OCI-LY3 (cell line): ENCODE results near the gene XPOT.

Experiments
- H2AFZ ChIP-seq: fragments of 200-600, 300-600 bp; shearing (Covaris generic); 2 replicates; pipeline ENCODE4 v1.6.0; 2014; ENCODE audit warnings: antibody characterized with exemption, low read depth, low read length
- H3K27ac ChIP-seq: fragments of 200-600, 300-600 bp; sonication (generic); 2 replicates; pipeline ENCODE4 v1.5.1; 2014; ENCODE audit warnings: mild to moderate bottlenecking, low read length, moderate library complexity, mixed read lengths
- H3K27me3 ChIP-seq: fragments of 200-600, 300-600 bp; sonication (generic); 2 replicates; pipeline ENCODE4 v1.6.1; 2014; ENCODE audit warnings: low read depth, low read length, mixed read lengths
- H3K36me3 ChIP-seq: fragments of 200-600, 300-600 bp; sonication (generic); replicated peaks from 2 replicates; pipeline ENCODE3; 2014; ENCODE audit warnings: low read depth, low read length, mixed read lengths
- H3K4me1 ChIP-seq: fragments of 300-600, 200-600 bp; sonication (generic); 2 replicates; pipeline ENCODE4 v1.6.1; 2014; ENCODE audit warnings: low read length, mixed read lengths
- H3K4me2 ChIP-seq: fragments of 200-600, 300-600 bp; sonication (generic); 2 replicates; pipeline ENCODE4 v1.6.1; 2014; ENCODE audit warnings: low read length, mixed read lengths
- H3K4me3 ChIP-seq: fragments of 300-600, 200-600 bp; sonication (generic); 2 replicates; pipeline ENCODE4 v1.5.1; 2014; ENCODE audit warnings: antibody characterized with exemption, mild to moderate bottlenecking, low read length, moderate library complexity
- H3K79me2 ChIP-seq: fragments of 300-600, 200-600 bp; shearing (Covaris generic); 2 replicates; pipeline ENCODE4 v1.6.1; 2014; ENCODE audit warnings: mild to moderate bottlenecking, low read length, mixed read lengths
- H3K9ac ChIP-seq: fragments of 300-600, 200-600 bp; shearing (Covaris generic); 2 replicates; pipeline ENCODE4 v1.6.0; 2014; ENCODE audit warnings: mild to moderate bottlenecking, low read length, moderate library complexity
- H3K9me3 ChIP-seq: fragments of 200-600, 300-600 bp; shearing (Covaris generic); 2 replicates; pipeline ENCODE4 v1.6.1; 2014; ENCODE audit warnings: low read length, mixed read lengths; ENCODE audit not compliant: insufficient read depth
- H4K20me1 ChIP-seq: fragments of 200-600, 300-600 bp; sonication (generic); 2 replicates; pipeline ENCODE4 v1.6.1; 2016; ENCODE audit warnings: low read length, mixed read lengths; ENCODE audit not compliant: insufficient read depth
- CTCF ChIP-seq: fragments of 200-600, 300-600 bp; sonication (generic); IDR thresholded peaks from 2 replicates; pipeline ENCODE4 v1.5.1; 2014; ENCODE audit warnings: antibody characterized with exemption, low read length, low read depth
- EZH2phosphoT487 ChIP-seq: fragments of 200-600 bp; shearing (Covaris generic); IDR thresholded peaks from 2 replicates; pipeline ENCODE4 v1.6.1; 2018; ENCODE audit warnings: antibody characterized with exemption, mixed run types, low read depth

XPOT gene

GRCh38 chr12:64383675-64384074, 20.5 kb upstream of the XPOT start:
- H3K36me3 ChIP-seq: no peaks in the 10 kb centered on the region
- no peaks in the 10 kb centered on the region for H4K20me1 ChIP-seq
- 0 out of 2 replicates have a peak, but pooled peaks cover 3% of the 10 kb centered on the region for H3K9me3 ChIP-seq
- H3K79me2 ChIP-seq: no peaks in the 10 kb centered on the region
- no peak overlapping the region for H3K27ac ChIP-seq
- H3K4me3 ChIP-seq: no peak overlapping the region
- H3K27me3 ChIP-seq: no peaks in the 10 kb centered on the region
- 0 out of 2 replicates have a peak overlapping the region, but pooled peaks have one; percentile 21 for H2AFZ ChIP-seq
- H3K4me2 ChIP-seq: no peak overlapping the region
- no peak for TF ChIP-seq EZH2phosphoT487
- no peak for TF ChIP-seq CTCF
- no peaks in the 10 kb centered on the region for H3K4me1 ChIP-seq
- no peak overlapping the region for H3K9ac ChIP-seq

- Histone ChIP-seq H3K79me2 (no peaks in the 10 kb centered on the region), H3K9ac (no peak overlapping the region), H4K20me1 (no peaks in the 10 kb centered on the region), H3K27ac (no peak overlapping the region), H3K4me2 (no peak overlapping the region), H3K36me3 (no peaks in the 10 kb centered on the region), H3K9me3 (0 out of 2 replicates have a peak, but pooled peaks cover 3% of the 10 kb centered on the region), H3K4me3 (no peak overlapping the region), H3K27me3 (no peaks in the 10 kb centered on the region), H2AFZ (no peak overlapping the region), H3K4me1 (no peaks in the 10 kb centered on the region)
- TF ChIP-seq CTCF: no peak
- TF ChIP-seq EZH2phosphoT487: no peak
Observed at GRCh38 chr12:64385019-64385418, 19.2 kb upstream of the XPOT start.

GRCh38 chr12:64385468-64385867, 18.7 kb upstream of the XPOT start:
- Histone ChIP-seq H3K4me1 (no peaks in the 10 kb centered on the region), H3K9me3 (0 out of 2 replicates have a peak, but pooled peaks cover 2% of the 10 kb centered on the region), H3K27ac (no peak overlapping the region), H2AFZ (no peak overlapping the region), H3K9ac (no peak overlapping the region), H3K79me2 (no peaks in the 10 kb centered on the region), H3K27me3 (no peaks in the 10 kb centered on the region), H3K4me2 (no peak overlapping the region), H4K20me1 (no peaks in the 10 kb centered on the region), H3K36me3 (no peaks in the 10 kb centered on the region), H3K4me3 (no peak overlapping the region)
- no peak for TF ChIP-seq EZH2phosphoT487
- TF ChIP-seq CTCF: no peak

GRCh38 chr12:64387197-64387816, 16.9 kb upstream of the XPOT start:
- H3K79me2 ChIP-seq: no peaks in the 10 kb centered on the region
- no peak overlapping the region for H3K4me2 ChIP-seq
- H3K9me3 ChIP-seq: no peaks in the 10 kb centered on the region
- TF ChIP-seq CTCF: no peak
- TF ChIP-seq EZH2phosphoT487: no peak
- H3K4me3 ChIP-seq: no peak overlapping the region
- H3K4me1 ChIP-seq: no peaks in the 10 kb centered on the region
- H3K27me3 ChIP-seq: no peaks in the 10 kb centered on the region
- no peaks in the 10 kb centered on the region for H4K20me1 ChIP-seq
- H3K36me3 ChIP-seq: no peaks in the 10 kb centered on the region
- no peak overlapping the region for H3K27ac ChIP-seq
- no peak overlapping the region for H2AFZ ChIP-seq
- H3K9ac ChIP-seq: no peak overlapping the region
